ENCODE measurements around the gene IAH1.
"Not testable (repeated sequence)": the region's sequence is repeated elsewhere in the genome, so short reads cannot be mapped to it uniquely, and the experiment has no call there.

IAH1 gene

DNA sequence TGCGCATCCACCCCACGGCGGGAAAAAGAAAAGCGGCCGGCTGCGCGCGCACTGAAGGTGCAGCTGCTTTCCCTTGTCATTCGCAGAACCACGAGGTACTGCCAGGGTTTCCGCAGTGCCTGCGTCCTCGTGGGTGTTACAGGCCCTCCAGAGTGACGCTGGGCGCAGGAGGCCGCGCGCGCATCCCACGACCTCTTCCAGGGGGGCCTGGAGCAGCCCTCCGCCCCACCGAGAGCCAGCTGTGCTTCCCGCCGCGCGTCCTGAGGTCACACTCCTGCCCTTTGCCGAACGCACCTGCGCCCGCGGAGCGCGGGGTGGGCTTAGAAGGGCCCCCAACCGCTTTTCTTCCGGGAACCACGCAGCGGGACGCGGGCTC, 378 bp upstream of the IAH1 start:
- no peak for FAIRE-seq

DNA sequence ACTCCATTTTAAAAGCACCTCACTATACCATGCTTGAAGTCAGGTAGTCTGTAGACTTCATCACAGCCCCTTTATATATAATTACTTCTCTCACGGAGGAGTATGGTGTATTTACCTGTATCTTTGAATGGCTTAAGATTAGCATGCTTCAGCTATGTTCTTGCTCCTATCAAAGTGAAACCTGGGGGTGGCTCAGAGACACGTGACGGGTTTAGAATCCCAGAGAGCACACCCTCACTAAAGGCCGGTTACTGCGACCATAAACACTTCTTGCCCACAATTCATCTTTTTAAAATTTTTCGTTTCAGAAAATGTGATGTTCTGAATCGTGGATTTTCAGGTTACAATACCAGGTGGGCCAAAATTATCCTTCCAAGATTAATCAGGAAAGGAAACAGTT, 3.6 kb downstream of the IAH1 start:
- no peak for FAIRE-seq

DNA sequence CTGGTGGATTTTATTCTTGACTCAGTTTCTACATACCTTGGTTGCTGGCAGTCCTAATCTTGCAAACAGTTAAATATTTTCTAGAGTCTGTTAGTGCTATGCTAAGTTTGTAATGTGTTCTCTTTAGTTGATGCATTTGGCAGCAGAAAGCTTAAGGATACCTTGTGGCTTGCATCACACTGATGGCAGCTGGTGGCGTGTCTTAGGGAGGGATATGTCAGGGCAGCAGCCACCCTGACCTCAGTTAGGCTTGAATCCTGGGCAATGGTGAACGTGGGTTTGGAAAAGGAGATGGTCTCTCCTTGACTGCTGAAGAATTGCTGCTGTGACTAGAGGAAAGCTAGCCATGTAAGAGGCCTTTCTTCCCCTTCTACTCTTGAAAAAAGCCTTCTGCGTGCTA, 4.2 kb downstream of the IAH1 start:
- FAIRE-seq, result no peak

DNA sequence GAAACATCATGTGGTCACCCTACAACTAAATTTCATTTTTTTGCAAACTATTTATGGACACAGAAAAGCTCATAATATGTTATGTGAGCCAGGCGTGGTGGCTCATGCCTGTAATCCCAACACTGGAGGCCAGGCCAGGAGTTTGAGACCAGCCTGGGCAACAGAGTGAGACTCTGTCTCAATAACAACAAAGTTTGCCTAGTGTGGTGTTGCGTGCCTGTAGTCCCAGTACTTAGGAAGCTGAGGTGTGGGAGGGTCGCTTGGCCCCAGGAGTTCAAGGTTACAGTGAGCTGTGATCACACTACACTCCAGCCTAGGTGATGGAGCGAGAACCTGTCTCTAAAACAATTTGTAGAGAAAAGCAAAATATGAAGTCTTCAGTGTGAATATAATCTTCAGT, 5.8 kb downstream of the IAH1 start:
- FAIRE-seq, result no peak

DNA sequence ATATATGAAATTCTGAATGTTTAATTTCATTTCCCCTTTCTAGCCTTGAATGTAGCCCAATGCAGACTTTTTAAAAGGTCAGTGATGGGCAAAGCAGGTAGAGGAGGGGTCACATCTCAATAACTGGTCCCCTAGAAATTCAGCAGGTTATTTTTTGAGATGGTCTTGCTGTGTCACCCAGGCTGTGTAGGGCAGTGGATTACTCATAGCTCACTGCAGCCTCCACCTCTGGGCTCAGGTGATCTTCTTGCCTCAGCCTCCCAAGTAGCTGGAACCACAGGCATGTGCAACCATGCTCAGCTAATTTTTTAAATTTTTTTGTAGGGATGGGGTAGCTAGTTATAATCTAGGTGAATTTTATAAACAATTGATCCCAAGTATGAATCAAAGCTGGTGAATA, 8.8 kb downstream of the IAH1 start:
- FAIRE-seq, result no peak

DNA sequence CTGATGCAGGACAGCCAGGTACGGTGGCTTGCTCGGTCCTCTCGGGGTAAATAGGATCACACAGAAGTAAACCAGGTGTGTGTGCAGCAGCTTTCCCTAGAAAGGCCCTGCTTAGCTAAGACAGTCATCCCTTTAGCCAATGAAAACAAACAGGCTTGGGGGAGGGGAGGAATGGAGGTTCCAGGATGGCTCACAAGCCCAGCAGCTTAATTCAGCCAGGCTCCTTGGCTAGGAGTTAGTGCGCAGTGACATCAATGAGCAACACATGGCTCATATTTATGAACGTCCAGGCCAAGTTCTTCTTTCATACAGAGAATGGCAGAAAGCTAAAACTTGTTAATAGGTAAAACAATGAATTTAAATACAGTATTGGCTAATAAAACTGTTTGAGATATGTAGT, 10.2 kb downstream of the IAH1 start:
- FAIRE-seq, result no peak

DNA sequence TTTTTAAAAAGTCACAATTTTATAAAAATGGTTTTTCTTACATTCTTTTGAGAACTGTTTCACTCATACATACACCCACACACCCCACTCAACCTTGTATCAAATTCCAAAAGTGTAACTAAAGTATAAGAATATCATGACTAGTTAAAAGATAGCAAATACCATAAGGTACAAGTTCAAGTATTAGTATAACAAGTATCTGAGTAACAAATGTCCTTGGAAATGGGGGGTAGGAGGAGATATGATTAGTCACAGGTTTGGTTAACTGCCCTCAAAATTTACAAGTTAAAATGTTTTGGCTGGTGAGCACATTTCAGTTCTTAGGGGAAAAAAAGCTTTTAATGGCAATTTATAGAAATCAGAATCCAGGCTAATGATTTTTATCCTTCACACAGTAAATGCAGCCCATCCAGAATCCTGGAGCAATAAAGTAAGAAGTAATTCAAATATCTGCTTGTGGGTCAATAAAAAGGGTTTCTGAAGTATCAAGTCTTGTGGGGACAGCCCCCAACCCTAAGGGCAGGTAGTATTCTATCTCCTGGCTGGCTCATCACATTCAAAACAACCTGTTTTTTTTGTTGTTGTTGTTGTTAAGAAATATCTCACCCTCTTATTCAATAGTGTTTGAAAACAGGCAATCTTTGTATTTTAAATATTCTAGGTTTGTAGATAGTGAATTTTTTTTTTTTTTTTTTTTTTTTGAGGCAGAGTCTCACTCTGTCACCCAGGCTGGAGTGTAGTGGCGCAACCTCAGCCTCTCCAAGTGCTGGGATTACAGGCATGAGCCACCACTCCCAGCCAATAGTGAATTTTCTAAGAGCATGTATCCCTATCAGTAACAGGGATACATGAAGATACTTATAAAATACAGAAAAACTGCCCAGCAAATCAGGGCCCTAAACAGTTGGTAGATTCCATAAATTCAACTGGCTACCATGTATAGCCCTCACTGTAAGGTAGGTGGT, 14.5 kb downstream of the IAH1 start:
- FAIRE-seq, result no peak

DNA sequence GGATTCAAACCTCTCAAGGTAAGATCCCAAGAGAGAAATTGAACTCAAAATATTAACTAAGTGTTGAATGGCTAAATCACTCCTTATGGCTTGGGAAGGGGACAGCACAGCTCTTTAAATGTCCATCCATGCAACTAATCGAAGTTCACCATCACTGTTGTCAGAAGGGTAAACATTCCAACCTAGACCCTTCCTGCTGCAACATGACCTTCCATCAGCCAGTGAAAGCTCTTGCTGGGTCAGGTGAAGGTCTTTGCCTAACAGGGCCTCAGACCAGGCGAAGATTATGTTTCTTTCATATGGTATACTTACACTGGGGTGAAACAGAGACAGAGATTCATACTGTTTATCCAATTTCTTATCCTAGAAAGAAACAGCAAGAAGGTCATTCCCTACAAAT, 16.4 kb downstream of the IAH1 start:
- no peak for FAIRE-seq

DNA sequence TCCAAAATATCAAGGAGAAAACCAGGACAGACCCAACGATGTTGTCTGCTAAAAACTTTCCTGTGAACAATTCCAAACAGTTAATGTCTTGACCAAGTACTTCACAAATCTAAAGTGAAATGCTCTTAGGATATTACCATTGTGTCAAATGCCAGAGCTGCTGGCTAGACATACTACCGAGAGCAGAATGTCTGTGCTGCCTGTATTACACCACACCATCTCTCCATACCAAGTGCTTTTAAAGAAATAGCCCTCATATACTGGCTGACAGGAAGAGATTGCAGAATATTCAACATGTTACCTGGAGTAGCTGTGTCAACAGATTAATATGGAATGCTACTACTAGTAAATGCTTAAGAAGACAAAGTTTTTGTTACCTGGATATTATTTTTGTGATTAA, 18.6 kb downstream of the IAH1 start:
- FAIRE-seq, result no peak

DNA sequence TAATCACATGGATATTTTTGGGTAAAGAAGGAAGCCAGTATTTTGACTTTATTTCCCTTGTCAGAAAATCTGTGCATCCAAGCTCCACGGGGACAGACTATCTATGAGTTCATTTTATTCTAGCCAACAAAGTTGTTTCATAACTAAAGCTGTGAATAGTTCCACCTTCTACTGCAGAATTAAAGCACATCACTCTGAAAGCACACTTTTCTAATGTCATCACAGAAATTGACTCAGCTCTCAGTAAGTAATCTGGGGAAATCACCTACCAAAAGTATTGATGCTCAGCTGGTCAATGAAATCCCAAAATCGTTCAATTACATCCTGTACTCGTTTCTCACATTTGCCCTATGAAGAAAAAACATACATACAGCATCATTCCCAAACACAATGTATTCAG, 19.1 kb downstream of the IAH1 start:
- FAIRE-seq, result no peak

DNA sequence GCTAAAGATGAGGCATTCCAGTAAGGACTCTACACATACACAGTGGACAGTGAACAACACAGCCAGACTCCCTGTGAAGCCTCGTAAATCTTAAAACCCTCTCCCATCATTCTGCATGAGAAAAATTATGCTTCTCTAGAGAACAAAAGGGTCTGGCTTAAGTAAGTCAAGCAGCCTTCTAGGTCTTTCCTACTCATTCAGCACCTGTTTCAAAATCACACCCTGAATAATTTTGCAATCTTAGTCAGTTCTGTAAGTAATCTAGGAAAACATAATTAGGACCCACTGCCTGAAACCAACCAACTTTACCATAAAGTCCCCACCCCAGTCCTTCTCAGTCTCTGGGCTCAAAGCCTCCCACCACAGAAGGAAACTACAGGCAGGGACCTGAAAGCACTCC, 19.7 kb downstream of the IAH1 start:
- FAIRE-seq, result no peak

DNA sequence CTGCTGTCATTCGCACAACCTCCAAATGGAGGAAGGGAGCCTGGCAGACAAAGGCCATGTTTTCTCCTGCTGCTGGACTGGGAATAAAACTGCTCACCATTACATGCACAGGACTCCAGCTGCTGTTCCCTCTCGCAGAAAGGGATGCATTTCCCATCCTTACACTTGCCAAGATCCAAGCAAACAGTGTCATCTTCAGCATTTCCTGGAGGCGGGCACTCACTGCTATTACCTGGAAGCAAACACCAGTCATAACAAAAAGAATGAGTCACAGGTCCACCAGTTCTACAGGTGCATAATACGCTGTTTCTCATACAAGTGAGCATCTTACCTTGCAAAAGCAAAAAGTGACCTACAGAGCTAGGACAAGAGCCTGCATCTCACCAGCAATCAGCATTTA, 22.7 kb downstream of the IAH1 start:
- no peak for FAIRE-seq

DNA sequence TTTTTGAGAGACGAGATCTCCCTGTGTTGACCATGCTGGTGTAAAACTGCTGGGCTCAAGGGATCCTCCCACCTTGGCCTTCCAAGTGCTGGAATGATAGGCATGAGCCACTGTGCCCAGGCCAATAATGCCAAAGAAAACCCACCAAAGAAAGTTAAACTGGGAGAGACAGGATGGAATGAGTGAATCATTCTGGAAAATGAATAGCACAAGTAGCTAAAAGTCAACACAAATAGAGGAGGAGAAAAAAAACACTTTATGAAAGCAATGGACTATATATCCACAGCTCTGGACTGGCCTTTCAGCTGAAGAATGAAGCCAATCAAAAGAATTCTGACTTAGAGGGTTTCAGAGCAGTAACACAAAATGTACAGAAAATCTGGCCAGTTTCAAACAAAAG, 23.9 kb downstream of the IAH1 start:
- FAIRE-seq, result no peak

DNA sequence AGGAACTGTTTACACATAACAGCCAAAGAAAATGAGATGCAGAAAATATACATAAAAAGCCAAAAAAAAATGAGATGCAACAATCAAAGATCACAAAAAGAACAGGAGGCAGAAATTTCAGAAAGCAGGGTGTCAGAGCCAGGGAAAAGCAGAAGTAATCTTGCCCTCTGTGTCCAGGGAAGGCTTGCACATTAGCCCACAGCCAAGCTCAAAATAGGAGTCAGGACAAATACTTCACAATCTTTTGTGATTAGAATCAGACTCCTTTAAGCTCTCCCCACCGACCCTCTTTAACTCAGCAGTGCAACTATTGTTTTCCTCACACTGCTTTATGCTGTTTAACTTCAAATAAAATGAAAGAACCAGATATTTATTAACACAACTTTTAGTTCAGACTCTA, 34.6 kb downstream of the IAH1 start:
- FAIRE-seq, result no peak

DNA sequence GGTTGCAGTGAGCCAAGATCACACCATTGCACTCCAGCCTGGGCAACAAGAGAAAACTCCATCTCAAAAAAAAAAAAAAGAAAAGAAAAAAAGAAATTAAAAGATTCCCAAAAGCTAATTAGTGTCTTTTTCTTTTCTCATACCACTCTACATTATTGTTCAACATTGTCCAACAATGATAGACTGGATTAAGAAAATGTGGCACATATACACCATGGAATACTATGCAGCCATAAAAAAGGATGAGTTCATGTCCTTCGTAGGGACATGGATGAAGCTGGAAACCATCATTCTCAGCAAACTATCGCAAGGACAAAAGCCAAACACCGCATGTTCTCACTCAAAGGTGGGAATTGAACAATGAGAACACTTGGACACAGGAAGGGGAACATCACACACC, 39.6 kb downstream of the IAH1 start:
- FAIRE-seq, result not testable (repeated sequence)

DNA sequence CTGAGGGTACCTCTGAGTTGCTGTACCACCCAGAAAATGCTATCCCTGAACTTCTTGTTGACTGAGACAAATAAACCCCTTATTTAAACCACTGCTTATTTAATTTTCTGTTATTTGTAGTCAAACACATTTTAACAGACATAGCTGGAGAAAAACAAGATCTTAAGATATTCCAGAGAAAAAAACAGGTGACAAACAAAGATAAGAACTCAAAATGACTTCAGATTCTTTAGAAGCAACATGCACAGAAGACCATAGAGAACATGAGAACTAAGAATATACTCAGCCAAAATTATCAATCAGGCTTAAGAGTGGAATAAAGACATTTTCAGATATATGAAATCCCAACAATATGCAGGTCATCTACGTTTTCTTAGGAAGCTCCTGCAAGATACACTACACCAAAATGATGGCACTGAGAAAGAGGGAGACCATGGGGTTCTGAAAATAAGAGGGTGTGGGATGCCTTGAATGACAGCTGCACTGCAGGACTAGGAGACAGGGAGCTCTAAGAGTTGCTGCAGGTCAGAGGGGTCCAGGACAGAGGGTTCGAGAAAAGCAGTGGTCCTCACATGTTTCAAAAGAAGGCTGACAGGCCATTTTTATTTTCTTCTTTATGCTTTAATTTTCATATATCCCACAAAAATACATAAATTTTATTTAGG, 42.9 kb downstream of the IAH1 start:
- FAIRE-seq, result no peak

DNA sequence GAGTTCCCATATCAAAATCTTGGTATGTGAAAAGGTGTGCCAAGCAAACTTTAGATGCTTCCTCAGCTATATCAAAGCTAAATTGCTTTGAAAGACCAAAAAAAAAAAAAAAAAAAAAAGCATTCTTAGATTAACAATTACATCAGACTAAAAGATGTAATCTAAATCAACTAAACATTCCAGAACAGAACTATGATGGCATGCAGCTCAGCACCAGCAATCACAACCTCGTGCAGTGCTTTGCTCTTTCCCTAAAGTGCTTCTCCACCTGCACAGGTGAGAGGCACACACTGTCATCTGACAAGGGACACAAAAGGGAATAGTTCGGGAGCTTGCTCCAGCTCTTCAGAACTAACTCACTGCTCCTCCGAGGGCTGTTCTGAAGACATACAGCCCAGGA, 43.8 kb downstream of the IAH1 start:
- no peak for FAIRE-seq

DNA sequence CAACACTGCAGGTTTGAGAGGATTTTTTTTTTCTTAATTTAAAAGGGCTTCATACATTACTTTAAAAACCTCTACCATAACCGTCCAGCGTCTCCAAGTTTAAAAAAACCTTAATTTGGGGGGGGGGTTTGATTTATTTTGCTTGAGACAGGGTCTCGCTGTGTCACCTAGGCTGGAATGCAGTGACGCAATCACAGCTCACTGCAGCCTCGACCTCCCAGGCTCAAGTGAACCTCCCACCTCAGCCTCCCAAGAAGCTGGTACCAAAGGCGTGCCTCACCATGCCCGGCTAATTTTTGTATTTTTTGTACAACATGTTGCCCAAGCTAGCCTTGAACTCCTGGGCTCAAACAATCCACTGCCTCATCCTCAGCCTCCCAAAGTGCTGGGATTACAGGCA, 44.4 kb downstream of the IAH1 start:
- no peak for FAIRE-seq

DNA sequence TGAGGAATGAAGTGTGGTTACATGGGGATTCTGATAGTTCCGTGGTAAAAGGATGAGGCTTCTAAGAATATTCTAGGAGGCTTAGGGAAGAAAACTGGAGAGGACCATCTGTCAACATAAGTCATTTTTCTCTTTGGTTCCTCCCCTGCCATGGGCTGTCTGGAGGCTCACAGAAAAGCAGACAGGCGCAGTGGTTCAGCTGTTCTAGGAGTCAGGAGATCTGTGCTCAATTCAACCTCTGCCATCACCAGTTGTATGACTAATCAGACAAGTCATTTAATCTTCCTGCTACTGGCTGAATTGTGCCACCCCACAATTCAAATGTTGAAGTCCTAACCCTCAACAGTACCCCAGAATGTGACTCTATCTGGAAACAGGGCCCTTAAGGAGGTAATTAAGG, 44.9 kb downstream of the IAH1 start:
- FAIRE-seq, result no peak

DNA sequence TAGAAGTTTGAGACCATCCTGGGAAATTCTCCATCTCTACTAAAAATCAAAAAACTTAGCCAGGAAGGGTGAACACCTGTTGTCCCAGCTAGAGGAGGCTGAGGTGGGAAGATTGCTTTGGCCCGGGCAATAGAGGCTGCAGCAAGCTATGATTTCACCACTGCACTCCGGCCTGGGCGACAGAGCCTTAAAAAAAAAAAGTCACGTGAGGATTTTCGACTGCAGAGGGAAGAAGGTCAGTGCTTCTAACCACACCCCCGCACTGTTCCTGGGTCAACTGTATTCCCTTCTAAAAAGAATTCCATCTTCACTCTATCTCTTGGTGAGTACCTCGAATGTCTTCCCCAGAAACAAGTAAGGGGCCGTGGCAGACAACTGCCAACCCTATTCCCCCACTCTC, 49.9 kb downstream of the IAH1 start:
- FAIRE-seq, result no peak

DNA sequence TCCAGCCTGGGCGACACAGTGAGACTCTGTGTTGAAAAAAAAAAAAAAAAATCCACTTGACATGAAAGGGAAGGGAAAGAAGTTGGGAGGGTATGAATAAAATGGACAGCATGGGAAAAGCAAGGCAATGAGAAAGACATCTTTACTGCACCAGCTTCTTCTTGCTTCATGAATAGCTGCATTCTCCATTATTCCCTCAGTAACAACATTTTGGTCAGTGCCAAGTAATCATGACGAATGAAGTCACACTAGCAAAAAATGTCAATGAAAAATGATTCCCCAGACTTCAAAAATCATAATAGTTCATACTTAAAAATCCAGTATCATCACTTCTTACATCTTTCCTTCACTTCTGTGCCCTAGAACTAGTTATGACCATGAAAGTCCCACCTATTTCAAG, 50.9 kb downstream of the IAH1 start:
- no peak for FAIRE-seq

DNA sequence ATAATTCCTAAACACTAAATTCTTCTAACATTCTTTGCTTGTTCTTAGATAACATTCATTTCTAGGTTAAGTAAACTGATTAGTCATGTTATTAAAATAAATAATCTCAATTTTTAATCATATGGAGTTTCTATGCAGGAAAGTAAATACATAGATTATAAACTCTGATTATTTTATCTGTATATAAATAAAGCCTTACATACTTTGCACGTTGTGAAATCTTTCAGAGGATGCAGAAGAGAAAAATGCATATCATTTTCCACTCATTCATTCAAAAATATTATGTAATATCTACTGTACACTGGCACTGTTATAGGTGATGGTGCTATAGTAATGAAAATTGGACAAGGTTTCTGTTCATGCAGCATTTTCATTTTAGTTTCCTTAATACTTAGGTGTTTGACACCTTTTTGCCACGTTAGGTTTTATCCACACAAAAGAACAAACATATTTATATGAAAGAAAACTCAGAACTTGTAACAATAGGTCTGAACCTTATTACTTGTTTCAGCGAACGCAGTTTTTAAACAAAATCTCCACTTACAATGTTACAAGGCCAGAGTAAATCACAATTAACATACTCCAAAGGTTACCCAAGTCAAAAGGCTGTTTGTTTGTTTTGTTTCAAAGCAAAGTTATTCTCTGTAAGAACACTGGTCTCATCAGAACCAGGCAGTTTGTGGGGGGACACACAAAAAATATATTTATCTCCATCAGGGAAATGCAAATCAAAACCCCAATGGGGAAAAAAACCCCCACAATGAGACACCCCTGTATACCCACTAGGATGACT, 53.8 kb downstream of the IAH1 start:
- peak; percentile 61 for FAIRE-seq

DNA sequence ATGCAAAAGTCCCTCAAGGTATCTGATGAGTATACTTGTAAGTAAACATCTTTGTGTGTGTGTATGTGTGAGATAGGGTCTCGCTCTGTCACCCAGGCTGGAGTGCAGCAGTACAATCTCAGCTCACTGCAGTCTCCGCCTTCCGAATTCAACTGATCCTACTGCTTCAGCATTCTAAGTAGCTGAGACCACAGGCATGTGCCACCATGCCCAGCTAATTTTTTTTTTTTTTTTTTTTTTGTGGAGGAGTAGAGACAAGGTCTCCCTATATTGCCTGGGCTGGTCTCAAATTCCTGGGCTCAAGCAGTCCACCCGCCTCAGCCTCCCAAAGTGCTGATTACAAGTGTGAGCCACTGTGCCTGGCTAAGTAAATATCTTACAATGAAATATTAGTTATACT, 58.1 kb downstream of the IAH1 start:
- no peak for FAIRE-seq

DNA sequence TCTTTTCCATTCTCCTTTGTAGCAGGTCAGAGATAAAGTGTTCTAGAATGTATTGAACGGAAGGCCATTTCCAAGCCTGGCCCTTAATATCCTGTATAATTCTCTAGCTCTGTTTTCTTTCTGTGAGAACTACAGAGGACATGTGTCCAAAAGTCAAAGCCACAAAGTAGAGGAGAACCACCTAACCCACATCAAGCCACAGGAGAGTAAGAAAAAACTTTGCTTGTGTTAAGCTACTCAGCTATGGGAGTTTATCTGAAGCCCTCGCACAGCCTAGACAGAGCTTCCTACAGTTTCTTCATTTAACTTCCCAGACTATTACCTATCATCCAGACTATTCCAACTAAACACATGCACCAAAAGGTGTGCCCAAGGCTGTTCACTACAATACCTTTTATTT, 59.3 kb downstream of the IAH1 start:
- FAIRE-seq, result no peak

All from A204.1 (cell line).